PC-3 (cell line): ENCODE measurements around the gene MRPS10.

Experiments
- CTCF ChIP-seq: fragments of 300-600 bp; sonication (generic); conservative IDR thresholded peaks from 2 replicates; pipeline ENCODE4 v1.5.1; 2017; ENCODE audit warnings: antibody characterized with exemption, low read depth, mild to moderate bottlenecking, low read length
- EZH2 ChIP-seq: fragments of 300-600 bp; sonication (generic); IDR thresholded peaks from one replicate; pipeline ENCODE4 v1.6.1; 2017; ENCODE audit warnings: antibody characterized with exemption, mild to moderate bottlenecking, low read length; ENCODE audit not compliant: unreplicated experiment
- EZH2phosphoT487 ChIP-seq: fragments of 300-600 bp; sonication (generic); IDR thresholded peaks from 2 replicates; pipeline ENCODE4 v1.6.1; 2018; ENCODE audit warnings: mild to moderate bottlenecking, antibody characterized with exemption, low read length, borderline replicate concordance

GRCh38 chr6:42257063-42257462 is 39.4 kb upstream of the MRPS10 start:
- no peak for TF ChIP-seq CTCF
- no peak for TF ChIP-seq EZH2
- TF ChIP-seq EZH2phosphoT487, result no peak
